DMS53 (cell line): ENCODE measurements around the gene SMIM22.
"Not testable (repeated sequence)": the region's sequence is repeated elsewhere in the genome, so short reads cannot be mapped to it uniquely, and the experiment has no call there.

Experiments used
- DNase-seq: peaks from one replicate; lab custom pipeline; 2025; lab: John Stamatoyannopoulos, UW

SMIM22 gene

DNA sequence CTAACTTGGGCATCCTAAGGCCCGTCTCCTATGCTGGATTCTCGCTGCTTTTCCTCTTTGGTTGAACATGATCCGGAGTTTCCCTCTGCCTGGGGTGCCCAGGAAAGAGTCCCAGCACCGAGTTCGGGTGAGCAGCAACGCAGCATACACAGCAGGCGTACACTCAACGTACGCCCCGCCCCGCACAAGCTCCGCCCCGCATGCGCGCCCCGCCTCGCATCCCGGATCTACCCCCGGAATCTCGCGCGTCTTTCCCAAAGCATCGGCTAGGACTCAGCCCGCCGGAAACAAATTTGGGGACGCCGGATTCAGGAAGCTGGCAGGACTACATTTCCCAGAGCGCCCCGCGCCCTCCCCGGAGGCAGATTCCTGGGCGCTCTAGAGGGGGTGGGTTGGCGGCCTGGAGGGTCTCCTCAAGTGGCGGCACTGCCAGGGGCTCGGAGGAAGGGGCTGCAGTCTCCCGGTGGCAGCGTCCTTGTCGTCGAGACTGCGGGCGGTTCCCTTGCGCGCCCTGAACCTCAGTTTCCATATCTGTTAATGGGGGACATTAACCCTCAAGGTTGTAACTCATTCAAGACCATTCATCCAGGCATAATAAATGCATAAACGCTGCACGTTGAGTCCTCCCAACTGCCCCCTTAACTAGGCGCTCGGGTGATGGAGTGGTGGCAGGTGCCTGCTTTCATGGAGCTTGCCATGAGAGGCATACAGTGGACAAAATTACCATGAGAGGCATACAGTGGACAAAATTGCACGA is 26.4 kb upstream of the SMIM22 start:
- peak; percentile 96 for DNase-seq

DNA sequence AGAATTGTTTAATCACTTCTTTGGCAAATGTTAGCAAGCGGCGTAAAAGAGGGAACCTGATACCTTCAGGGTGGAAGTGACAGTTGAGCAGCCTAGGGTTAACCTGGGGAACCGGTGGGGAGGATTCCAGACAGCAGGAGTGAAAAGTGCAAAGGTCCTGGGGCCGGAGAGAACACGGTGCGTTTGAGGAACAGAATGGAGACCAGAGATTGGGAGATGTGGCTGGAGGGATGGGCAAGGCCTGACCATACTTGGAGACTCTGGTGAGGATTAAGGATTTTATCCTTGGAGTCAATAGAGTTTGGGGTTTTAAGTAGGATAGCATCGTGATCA is 25.9 kb upstream of the SMIM22 start:
- no peak for DNase-seq

DNA sequence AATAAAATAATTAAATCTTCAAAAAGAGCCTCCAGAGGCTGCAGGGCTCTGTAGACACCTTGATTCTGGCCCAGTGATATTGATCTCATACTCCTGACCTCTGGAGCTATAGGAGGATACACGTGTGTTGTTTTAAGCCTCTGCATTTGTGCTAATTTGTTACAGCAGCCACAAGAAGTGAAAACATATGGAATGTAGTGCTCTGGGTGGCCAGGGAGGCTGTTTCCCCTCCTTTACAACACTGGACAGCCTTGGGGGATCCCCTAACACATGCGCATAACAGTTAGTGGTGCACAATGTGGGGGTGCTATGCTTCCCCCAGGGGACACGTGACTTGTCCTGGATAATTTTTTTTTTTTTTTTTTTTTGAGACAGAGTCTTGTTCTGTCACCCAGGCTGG is 23.5 kb upstream of the SMIM22 start:
- DNase-seq = no peak

DNA sequence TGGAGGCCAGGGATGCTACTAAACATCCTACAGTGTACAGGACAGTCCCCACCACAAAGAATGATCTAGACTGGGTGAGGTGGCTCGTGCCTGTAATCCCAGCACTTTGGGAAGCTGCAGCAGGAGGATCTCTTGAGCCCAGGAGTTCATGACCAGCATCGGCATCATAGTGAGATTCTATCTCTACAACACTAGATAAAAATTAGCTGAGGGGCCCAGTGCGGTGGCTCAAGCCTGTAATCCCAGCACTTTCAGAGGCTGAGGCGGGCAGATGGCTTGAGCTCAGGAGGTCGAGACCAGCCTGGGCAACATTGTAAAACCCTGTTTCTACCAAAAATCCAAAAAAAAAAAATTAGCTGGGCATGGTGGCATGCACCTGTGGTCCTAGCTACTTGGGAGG is 22.8 kb upstream of the SMIM22 start:
- no peak for DNase-seq

DNA sequence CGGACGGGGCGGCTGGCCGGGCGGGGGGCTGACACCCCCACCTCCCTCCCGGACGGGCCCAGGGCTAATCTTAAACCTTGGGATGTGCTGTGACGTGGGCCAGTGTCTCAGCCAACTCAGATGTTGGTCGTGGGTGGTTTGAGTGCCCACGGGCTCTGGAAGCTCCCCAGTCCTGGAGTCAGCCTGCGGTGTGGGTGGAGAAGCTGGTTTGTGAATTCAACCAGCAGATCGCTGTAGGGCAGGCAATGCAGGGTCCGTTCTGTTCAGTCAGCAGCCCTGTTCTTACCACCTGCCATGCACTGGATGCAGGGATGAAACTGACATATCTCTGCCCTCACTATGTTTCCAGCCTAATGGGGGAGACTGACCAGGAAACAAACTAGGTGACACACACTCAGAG is 20.2 kb upstream of the SMIM22 start:
- no peak for DNase-seq

DNA sequence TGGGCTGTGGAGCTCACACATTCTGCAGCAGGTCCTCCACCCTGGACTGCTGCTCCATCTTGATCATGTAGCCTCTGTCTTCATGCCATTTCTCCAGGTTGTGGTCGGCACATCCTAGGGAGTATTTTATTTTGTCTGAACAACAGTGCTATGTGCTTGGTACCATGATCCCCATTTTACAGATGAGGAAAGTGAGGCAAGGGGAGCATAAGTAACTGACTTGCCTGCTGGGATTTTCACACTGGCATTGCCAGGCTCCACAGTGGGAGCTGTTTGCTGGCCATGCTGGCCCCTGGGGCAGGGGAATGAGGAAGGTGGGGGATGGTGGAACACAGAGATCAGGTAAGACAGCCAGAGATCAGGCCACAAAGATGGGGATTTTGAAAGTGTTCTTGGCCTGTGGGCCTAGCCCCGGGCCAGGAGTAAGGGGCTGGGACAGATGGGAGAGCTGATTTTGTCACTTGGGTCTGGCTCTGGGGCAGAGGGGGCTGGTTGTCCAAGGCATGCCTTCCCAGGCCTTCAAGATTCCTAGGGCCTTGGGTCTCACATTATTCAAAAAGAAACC is 18.9 kb upstream of the SMIM22 start:
- DNase-seq = no peak

DNA sequence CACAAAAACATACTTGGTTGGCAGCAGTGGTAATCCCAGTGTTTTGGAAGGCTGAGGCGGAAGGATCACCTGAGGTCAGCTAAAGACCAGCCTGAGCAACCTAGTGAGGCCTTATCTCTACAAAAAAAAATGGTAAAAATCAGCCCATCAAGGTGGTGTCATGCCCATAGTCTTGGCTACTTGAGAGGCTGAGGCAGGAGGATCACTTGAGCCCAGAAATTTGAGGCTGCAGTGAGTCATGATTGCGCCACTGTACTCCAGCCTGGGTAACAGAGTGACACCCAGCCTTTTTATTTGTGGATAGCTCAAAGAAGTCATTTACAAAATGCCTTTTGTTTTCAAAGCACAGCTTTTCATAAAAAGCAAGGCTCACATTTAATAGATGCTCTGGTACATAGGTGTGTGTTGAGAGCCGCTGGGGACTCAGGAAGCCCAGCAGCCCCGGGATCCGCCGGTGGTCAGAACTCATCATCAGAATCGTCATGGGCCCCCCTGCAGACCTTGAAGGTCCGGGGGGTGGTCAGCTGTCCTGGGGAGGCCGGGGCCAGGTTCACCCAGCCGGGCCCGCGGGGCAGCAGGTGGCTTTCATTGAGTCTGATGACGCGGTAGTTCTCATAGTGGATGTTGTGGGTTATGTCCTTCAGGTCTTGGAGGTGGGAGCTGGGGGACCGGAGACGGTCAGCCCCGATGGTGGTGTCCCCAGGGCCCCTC is 17.7 kb upstream of the SMIM22 start:
- DNase-seq = no peak

DNA sequence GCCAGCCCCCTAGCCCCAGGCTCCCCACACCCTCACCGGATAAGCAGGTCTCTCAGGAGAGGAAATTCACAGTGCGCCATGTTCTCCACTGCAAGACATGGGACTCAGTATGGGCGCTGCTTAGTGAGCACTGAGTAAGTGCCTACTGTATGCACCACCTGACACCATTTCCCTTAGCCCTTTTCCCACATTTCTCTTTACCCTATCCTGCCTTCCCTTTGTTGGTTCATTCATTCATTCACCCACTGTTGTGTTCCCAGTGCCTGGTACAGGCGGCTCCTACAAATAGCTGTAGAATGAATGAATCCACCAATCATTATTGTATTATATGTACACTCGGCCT is 17.1 kb upstream of the SMIM22 start:
- DNase-seq = no peak

DNA sequence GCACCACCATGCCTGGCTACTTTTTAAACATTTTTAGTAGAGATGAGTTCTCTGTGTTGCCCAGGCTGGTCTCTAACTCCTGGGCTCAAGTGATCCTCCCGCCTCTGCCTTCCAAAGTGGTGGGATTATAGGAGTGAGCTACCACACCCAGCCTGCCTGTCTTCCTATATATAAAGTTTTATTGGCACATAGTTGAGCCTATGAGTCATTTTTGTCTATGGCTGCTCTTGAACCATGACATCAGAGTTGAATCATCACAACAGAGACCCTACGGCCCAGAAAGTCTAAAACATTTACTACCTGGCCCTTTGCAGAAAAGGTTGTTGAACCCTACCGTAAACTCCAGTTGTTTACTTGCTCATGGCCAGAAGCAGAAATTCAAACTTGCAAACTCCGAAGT is 14.9 kb upstream of the SMIM22 start:
- DNase-seq = no peak

DNA sequence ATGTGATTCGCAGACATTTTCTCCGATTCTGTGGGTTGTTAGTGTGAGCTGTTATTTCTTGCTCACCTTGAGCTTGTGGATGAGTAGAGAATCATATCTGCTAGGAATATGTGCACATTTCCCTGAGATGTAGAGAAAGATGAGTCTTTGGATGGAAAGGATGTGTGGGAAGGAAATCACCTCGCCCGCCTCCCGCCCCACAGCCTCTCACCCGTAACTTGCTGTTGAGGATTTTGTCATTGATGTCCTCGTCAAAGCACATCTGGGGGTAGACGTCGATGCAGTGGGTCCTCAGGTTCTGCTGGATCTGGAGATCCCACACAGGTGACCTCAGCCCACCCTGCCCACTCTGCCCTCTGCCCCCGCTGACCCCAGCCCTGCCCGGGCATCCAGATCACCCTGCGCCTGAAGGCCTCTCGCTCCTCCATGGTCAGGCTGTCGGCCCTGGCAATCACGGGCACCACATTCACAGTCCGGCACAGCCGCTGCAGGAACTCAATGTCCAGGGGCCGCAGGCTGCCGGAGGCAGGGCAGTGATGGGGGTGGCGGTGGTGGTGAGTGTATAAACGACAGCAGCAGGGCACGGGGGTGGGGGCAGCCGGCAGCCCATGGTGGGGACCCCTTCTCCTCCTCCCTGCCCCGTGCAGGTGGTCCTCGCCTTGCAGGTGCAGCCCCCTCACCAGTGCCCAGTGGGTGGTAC is 11.8 kb upstream of the SMIM22 start:
- no peak for DNase-seq

DNA sequence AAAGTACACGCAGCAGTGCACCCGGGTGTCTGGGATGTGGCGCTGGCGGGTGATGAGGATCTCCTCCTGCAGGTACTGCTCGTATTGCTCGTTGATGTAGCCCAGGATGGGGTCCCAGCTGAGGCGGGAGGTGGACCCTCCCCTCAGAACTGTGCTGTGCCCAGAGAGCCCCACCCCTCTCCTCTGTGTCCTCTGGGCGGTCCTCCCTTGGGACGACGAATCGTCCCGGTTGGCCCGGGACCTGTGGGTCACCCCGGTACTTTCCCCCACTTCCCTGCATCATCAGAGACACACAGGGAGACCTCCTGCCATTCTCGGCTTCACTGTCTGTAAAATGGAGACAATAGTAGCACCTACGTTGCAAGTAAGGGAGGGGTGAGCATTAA is 11.2 kb upstream of the SMIM22 start:
- no peak for DNase-seq

DNA sequence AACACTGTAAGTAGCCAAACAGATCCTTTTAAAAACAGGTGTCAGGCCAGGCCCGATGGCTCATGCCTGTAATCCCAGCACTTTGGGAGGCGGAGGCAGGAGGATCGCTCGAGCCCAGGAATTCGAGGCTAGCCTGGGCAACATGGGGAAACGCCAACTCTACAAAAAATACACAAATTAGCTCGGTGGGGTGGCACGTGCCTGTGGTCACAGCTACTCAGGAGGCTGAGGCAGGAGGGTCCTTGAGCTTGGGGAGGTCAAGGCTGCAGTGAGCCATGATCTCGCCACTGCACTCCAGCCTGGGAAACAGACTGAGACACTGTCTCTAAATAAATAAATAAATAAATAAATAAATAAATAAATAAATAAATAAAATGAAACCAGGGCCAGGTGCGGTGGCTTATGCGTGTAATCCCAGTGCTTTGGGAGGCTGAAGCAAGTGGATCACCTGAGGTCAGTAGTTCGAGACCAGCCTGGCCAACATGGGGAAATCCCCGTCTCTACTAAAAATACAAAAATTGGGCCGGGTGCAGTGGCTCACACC is 10.7 kb upstream of the SMIM22 start:
- DNase-seq = not testable (repeated sequence)

DNA sequence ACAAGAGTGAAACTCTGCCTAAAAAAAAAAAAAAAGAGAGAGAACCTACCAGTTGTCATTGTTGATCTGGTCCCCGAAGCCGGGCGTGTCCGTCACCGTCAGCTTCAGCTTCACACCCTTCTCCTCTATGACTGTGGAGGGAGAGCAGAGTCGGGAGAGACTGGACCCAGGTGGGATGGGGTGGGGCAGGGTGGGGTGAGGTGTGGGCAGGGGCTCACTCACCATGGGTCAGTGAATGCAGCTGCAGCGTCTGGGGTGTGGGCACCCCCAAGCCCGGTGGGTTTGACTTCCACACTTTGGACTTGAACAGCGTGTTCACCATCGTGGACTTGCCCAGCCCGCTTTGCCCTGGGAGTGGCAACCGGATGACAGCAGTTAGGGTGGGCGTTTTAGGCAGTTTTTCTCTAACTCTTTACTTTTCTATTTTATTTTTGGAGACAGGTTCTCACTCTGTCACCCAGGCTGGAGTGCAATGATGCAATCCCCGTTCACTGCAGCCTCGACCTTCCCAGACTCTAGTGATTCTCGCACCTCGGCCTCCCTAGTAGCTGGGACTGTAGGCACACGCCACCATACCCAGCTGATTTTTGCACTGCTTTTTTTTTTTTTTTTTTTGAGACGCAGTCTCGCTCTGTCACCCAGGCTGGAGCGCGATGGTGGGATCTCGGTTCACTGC is 9.3 kb upstream of the SMIM22 start:
- no peak for DNase-seq

DNA sequence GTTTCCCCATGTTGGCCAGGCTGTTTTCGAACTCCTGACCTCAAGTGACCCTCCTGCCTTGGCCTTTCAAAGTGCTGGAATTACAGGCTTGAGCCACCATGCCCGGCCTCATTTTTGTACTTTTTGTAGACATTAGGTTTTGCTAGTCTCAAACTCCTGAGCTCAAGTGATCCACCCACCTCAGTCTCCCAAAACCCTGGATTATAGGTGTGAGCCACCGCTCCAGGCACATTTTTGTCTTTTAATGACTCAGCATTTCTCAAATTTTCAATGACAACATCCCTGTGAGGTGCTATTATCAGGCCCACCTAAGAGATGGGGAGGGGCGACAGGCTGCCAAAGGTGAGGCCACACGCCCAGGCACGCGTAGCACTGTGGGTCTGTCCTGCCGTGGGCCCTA is 8.1 kb upstream of the SMIM22 start:
- no peak for DNase-seq

DNA sequence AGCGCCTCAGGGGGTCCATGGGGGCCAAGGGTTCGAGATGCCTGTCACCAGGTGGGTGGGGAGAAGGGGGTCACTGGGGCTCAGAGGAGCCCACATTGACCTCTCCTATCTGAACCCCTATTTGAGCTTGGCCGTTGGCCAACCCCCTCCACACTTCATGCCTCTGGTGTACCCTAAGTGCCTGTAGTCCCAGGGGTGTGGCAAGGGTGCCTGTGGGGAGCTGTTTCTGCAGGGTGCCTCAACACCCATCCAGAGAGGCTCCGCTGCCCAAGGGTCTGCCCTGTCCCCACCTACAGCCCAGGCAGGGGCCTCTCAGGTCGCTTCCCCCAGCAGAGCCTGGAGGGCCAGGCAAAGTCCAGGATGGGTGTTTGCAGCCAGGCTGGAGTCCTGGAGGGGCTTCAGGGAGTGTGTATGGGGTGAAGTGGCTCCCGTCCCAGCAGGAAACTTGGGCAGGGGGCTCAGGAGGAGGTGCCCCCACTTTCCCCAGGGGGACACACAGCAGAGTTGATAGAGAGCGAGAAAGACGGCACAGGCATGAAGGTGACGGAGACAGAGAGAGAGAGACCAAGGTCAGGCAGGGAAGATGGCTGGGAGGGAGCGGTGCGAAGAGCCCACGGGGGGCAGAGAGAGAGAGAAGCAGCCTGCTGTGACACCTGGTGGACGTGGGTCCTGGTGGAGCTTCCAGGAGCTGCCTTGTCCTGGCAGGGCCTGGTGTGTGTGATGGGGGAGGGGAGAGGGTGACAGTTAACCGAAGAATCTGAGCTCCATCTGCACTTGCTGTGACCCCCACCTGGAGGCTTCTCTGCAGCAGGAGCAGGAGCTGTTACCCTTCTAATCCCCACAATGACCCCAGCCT is 7.3 kb upstream of the SMIM22 start, which contains the start of gene SEPTIN12:
Gene SEPTIN12, minus strand, starts transcription at position 719 of the 856 bp plus-strand sequence. Its CDS starts 700 bp downstream, at position 19.
- peak; percentile 53 for DNase-seq

DNA sequence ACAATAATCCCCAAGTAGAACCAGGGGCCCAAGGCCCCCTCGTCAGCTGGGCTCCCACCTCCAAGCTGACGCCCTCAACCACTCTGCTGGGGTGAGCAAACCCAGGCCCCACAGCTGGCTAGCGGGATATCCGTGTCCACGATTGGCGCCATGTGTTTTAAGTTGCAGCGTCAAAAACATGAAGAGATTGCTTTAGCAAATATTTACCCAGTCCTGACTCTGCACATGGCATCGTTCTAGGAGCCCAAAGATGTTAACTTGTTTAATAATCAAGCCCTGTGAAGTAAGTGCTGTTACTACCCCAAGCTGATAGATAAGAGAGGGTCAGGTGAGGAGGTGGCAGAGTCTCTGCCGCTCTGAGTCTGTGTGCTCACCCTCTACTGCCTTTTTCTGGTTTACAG is 6.7 kb upstream of the SMIM22 start:
- peak; percentile 58 for DNase-seq

DNA sequence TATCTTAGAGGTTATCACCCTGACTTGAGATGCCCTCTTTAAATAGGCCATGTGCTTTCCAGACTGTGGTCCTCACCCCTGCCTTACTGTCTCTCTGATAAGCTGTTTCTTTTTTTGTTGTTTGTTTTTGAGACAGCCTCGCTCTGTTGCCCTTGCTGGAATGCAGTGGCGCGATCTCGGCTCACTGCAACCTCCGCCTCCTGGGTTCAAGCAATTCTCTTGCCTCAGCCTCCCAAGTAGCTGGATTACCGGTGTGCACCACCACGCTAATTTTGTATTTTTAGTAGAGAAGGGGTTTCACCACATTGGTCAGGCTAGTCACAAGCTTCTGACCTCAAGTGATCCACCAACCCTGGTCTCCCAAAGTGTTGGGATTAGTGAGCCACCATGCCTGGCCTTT is 6.3 kb upstream of the SMIM22 start:
- no peak for DNase-seq

DNA sequence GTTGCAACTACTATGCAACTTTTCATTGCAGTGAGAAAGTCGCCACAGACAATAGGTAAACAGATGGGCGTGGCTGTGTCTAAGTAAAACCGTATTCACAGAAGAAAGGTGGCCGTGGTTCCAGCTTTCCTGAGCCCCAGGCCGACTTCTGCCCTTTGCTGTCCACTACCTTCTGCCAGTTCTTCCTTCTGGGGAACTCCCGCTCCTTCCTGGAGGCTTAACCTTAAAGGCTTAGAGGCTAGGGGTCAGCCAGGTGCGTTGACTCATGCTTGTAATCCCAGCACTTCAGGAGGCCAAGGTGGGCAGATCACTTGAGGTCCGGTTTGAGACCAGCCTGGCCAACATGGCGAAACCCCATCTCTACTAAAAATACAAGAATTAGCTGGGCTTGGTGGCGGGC is 4.9 kb upstream of the SMIM22 start:
- DNase-seq = no peak

DNA sequence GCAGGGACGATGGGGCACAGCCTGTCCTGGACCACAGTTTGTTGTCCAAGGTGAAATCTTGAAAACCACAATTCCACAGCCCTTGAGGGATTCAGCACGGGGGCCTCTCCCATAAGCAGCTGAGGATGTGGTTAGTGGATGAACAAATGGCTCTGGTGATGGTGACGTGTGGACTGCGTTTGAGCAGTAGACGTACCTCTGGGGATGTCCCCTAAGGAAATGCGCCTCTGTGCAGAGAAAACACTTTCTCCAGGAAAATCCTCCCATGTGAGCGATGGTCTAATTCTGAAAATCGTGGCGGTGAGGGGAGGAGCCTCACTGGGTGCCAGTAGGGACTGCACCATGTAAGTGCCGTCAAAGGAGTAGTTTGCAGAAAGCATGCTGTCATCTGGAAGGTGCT is 4.3 kb upstream of the SMIM22 start:
- DNase-seq = no peak

DNA sequence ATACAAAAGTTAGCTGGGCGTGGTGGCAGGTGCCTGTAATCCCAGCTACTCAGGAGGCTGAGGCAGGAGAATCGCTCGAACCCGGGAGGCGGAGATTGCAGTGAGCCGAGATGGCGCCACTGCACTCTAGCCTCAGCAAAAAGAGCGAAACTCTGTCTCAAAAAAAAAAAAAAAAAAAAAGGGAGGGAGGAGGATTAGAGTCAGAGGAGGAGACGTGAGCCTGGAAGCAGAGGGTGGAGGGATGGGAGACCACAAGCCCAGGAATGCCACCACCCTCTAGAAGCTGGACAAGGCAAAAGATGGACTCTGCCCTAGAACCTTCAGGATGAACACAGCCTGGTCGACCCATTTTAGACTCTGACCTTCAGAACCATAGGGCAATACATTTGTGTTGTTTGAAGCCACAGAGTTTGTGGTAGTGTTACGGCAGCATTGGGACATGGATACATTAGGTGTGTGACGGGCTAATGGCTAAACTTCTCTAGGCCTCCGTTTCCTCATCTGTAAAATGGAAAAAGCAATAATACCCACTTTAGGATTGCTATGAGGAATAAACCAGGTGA is 2.1 kb upstream of the SMIM22 start:
- DNase-seq = no peak
